Peyer's patch (tissue), 4 donors: ENCODE data around the gene PRSS33.

Experiments
- POLR2A ChIP-seq, 2 donors: fragments of 450-650 bp; IDR thresholded peaks; one replicate each; pipeline ENCODE4 v1.5.1; 2017; ENCODE audit warnings: antibody characterized with exemption in 2 of 2, mild to moderate bottlenecking in 2 of 2, moderate library complexity in 2 of 2
- TF ChIP-seq, protein P1 (sequence below), 6 experiments: fragments of 450-650 bp in 4 of 6; fragments of 200-600 bp in 2 of 6; sonication (generic) in 1 of 6; IDR thresholded peaks; one replicate each; pipeline ENCODE4 v1.5.1; 2017 to 2019; ENCODE audit warnings: antibody characterized with exemption in 6 of 6, mild to moderate bottlenecking in 3 of 6, moderate library complexity in 1 of 6

DNA sequence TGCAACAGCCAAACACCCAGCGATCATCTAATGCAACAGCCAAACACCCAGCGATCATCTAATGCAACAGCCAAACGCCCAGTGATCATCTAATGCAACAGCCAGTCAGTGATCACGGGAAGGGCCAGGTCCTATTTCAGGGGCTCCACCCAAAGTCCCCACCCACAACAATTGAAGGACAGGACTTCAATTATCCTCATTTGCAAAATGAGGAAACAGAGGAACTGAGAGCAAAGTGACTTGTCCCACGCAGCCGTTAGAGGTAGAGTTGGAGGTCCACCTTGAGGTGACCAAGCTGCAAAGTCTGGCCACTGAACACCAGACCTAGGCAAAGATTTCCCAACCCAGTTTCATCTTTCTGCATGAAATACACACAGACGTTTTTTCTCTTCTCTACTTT, 46.4 kb upstream of the PRSS33 start:
- TF ChIP-seq, protein P1, sequence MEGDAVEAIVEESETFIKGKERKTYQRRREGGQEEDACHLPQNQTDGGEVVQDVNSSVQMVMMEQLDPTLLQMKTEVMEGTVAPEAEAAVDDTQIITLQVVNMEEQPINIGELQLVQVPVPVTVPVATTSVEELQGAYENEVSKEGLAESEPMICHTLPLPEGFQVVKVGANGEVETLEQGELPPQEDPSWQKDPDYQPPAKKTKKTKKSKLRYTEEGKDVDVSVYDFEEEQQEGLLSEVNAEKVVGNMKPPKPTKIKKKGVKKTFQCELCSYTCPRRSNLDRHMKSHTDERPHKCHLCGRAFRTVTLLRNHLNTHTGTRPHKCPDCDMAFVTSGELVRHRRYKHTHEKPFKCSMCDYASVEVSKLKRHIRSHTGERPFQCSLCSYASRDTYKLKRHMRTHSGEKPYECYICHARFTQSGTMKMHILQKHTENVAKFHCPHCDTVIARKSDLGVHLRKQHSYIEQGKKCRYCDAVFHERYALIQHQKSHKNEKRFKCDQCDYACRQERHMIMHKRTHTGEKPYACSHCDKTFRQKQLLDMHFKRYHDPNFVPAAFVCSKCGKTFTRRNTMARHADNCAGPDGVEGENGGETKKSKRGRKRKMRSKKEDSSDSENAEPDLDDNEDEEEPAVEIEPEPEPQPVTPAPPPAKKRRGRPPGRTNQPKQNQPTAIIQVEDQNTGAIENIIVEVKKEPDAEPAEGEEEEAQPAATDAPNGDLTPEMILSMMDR (IDR thresholded peaks at IDR 0.05), result no peak
- TF ChIP-seq POLR2A (IDR thresholded peaks at IDR 0.05), result no peak
